PC-9 (cell line): ENCODE data around the gene SYNJ2. TPM values are rescaled to one million over a fixed set of nuclear protein-coding genes. Genes with fewer than 3 reads are reported as not detected.

Experiments used
- BruUV-seq: library from RNA; stranded (reverse); fragments of 400-500 nt; replicated peaks from 2 replicates; lab custom pipeline; 2021; lab: Mats Ljungman, UMichigan
- CTCF ChIA-PET: fragments of 300-600 bp; sonication (Branson Sonifier 250); formaldehyde crosslinking; loops from one replicate; lab custom pipeline; 2022; ENCODE audit warnings: antibody characterized with exemption; lab: Charles Lee
- POLR2A ChIA-PET: fragments of 300-600 bp; sonication (Branson Sonifier 250); formaldehyde crosslinking; loops from one replicate; lab custom pipeline; 2022; ENCODE audit warnings: antibody characterized with exemption; ENCODE audit not compliant: unreplicated experiment; lab: Charles Lee
- DNase-seq, 2 experiments: peaks; one replicate each; pipeline versions ENCODE4 v3.0.0 to v3.0.0-alpha.2; 2015 to 2022; ENCODE audit warnings: mixed read lengths in 1 of 2
- H2AFZ ChIP-seq: fragments of 200-600 bp; sonication (generic); 2 replicates; pipeline ENCODE4 v1.8.1; 2017; ENCODE audit warnings: antibody characterized with exemption
- H3F3A ChIP-seq: fragments of 200-600 bp; sonication (generic); 2 replicates; pipeline ENCODE4 v1.8.1; 2017; ENCODE audit warnings: antibody characterized with exemption, mild to moderate bottlenecking, low read depth; ENCODE audit not compliant: insufficient read depth
- H3K27ac ChIP-seq: fragments of 200-600 bp; sonication (generic); 2 replicates; pipeline ENCODE4 v1.6.1; 2016; ENCODE audit warnings: mixed run types
- H3K27me3 ChIP-seq: fragments of 200-600 bp; sonication (generic); 2 replicates; pipeline ENCODE4 v1.6.1; 2016; ENCODE audit warnings: low read depth, mixed run types; ENCODE audit not compliant: insufficient read depth
- H3K36me3 ChIP-seq: fragments of 200-600 bp; sonication (generic); 2 replicates; pipeline ENCODE4 v1.6.1; 2016; ENCODE audit warnings: low read depth, mixed run types
- H3K4me1 ChIP-seq: fragments of 200-600 bp; sonication (generic); replicated peaks from 2 replicates; pipeline ENCODE4 v1.6.1; 2016; ENCODE audit warnings: mixed run types; ENCODE audit not compliant: insufficient read depth
- H3K4me2 ChIP-seq: fragments of 200-600 bp; sonication (generic); 2 replicates; pipeline ENCODE4 v1.6.1; 2017; ENCODE audit warnings: mixed run types
- H3K4me3 ChIP-seq: fragments of 200-600 bp; sonication (generic); 2 replicates; pipeline ENCODE4 v1.6.1; 2016; ENCODE audit warnings: mixed run types
- H3K79me2 ChIP-seq: fragments of 200-600 bp; sonication (generic); 2 replicates; pipeline ENCODE4 v1.6.1; 2017; ENCODE audit warnings: low read depth, mixed run types
- H3K9me2 ChIP-seq: fragments of 200-600 bp; sonication (generic); 2 replicates; pipeline ENCODE4 v1.8.1; 2017; ENCODE audit warnings: mild to moderate bottlenecking; ENCODE audit not compliant: insufficient read depth
- H3K9me3 ChIP-seq: fragments of 200-600 bp; sonication (generic); 2 replicates; pipeline ENCODE4 v1.8.1; 2016; ENCODE audit warnings: low read depth; ENCODE audit not compliant: insufficient read depth
- H4K20me1 ChIP-seq: fragments of 200-600 bp; sonication (generic); 2 replicates; pipeline ENCODE4 v1.8.1; 2017; ENCODE audit not compliant: insufficient read depth
- EZH2 ChIP-seq: fragments of 200-600 bp; sonication (generic); IDR thresholded peaks from 2 replicates; pipeline ENCODE4 v1.8.0; 2017; ENCODE audit warnings: antibody characterized with exemption, low read depth
- intact Hi-C: fragments of 100-400 bp; cut with micrococcal nuclease; formaldehyde crosslinking; loops from one replicate; pipeline ENCODE4 v1.10.0; 2022; ENCODE audit not compliant: unreplicated experiment
- total RNA-seq: library from RNA; stranded (reverse); gene quantifications from 2 replicates; pipeline ENCODE4 v1.2.3, GENCODE V29; 2021
- TF ChIP-seq, protein P1 (sequence below): fragments of 200-600 bp; sonication (generic); conservative IDR thresholded peaks from 2 replicates; pipeline ENCODE4 v1.6.1; 2017; ENCODE audit warnings: mixed run types, antibody characterized with exemption, mild to moderate bottlenecking, moderate library complexity

SYNJ2 gene
- total RNA-seq, 1 experiment from 2014 or later: 30.3 TPM

DNA sequence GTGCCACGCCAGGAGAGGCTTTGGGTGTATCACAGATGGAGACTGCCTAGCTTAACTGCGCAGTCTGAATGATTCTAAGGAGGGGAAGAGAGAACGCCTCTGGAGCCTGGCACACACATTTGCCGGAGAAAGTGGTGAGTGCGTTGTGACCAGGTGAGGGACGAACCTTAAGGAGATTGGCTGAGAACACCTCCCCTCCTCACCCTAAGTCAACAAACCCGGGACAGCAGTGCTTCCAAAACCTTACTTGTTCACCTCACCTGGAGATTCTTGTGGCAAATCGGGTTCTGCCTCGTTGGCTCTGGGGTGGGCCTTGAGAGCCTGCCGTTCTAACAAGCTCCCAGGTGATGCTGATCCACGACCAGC, 9.4 kb downstream of the SYNJ2 start:
- no peak for DNase-seq
- no TSS peak for BruUV-seq
- Histone ChIP-seq H3K79me2 (peaks cover 95% of the 10 kb centered on the region), H3K4me1 (peaks cover 59% of the 10 kb centered on the region), H3K4me2 (no peak overlapping the region), H4K20me1 (peaks cover 29% of the 10 kb centered on the region), H3F3A (peaks cover 15% of the 10 kb centered on the region), H3K9me3 (no peaks in the 10 kb centered on the region), H3K27ac (no peak overlapping the region), H3K9me2 (no peaks in the 10 kb centered on the region), H2AFZ (no peak overlapping the region), H3K36me3 (no peaks in the 10 kb centered on the region), H3K27me3 (no peaks in the 10 kb centered on the region), H3K4me3 (no peak overlapping the region)
- TF ChIP-seq, protein P1, sequence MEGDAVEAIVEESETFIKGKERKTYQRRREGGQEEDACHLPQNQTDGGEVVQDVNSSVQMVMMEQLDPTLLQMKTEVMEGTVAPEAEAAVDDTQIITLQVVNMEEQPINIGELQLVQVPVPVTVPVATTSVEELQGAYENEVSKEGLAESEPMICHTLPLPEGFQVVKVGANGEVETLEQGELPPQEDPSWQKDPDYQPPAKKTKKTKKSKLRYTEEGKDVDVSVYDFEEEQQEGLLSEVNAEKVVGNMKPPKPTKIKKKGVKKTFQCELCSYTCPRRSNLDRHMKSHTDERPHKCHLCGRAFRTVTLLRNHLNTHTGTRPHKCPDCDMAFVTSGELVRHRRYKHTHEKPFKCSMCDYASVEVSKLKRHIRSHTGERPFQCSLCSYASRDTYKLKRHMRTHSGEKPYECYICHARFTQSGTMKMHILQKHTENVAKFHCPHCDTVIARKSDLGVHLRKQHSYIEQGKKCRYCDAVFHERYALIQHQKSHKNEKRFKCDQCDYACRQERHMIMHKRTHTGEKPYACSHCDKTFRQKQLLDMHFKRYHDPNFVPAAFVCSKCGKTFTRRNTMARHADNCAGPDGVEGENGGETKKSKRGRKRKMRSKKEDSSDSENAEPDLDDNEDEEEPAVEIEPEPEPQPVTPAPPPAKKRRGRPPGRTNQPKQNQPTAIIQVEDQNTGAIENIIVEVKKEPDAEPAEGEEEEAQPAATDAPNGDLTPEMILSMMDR: no peak
- no peak for TF ChIP-seq EZH2
- CTCF ChIA-PET: no interaction called here
- intact Hi-C loops: no loop called here
- POLR2A ChIA-PET: no interaction called here

DNA sequence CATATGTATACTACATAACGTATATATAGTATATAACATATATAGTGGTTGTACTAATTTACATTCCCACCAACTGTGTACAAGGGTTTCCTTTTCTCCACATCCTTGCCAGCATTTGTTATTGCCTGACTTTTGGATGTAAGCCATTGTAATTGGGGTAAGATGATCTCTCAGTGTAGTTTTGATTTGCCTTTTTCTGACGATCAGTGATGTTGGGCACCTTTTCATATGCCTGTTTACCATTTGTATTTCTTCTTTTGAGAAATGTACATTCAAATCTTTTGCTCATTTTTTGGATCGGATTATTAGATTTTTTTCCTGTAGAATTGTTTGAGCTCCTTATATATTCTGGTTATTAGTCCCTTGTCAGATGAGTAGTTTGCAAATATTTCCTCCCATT, 11.4 kb downstream of the SYNJ2 start:
- DNase-seq: no peak
- no peaks in the 10 kb centered on the region for H3K9me2 ChIP-seq
- no peaks in the 10 kb centered on the region for H3K36me3 ChIP-seq
- TF ChIP-seq, protein P1: no peak
- no peak for TF ChIP-seq EZH2
- H2AFZ ChIP-seq: no peak overlapping the region
- no peaks in the 10 kb centered on the region for H3K27me3 ChIP-seq
- H3K4me2 ChIP-seq: no peak overlapping the region
- no peak overlapping the region for H3K27ac ChIP-seq
- H3K4me1 ChIP-seq: peaks cover 44% of the 10 kb centered on the region
- intact Hi-C loops: no loop called here
- H3F3A ChIP-seq: peaks cover 5% of the 10 kb centered on the region; the same call in 1 of the 2 replicates
- H3K79me2 ChIP-seq: peaks cover 92% of the 10 kb centered on the region
- ChIA-PET CTCF (no interaction called here), POLR2A (interaction anchor here (0.7 kb wide), 1 partner anchor 38 kb away, joined by 7 read pairs; no protein-coding TSS in a partner anchor)
- H4K20me1 ChIP-seq: peaks cover 29% of the 10 kb centered on the region
- no peak overlapping the region for H3K4me3 ChIP-seq
- BruUV-seq: no TSS peak
- H3K9me3 ChIP-seq: no peaks in the 10 kb centered on the region

DNA sequence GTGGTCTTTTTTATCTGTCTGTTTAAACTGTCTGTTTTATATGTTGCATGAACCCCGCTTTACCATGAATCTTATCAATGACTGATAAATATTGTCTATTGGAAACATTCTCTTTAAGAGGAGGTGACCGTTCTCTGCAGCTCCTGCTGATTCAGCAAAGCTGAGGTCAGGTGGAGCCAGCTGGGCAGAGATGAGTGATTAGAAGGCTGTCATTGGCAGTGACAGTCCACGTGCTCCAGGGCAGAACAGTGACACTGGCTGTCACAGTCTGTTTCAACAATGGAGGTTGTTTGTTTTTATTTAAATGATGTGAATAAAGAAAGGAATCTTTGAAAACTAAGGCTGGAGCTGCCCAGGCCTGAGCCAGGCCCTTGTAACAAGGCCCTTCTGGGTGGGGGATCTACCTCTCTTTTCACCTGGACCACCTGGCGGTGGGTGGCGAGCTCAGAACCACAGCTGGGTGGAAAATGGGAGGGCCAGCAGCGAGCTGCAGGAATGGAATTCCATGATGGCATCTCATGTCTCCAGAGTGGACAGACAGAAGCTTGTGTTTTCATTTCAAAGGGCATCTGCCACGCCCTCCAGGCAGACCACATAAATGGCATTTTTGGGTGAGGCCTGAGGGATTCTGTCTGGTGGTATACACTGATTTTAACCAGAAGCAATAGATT, 12.6 kb downstream of the SYNJ2 start:
- TF ChIP-seq, protein P1: no peak
- TF ChIP-seq EZH2: no peak
- no peaks in the 10 kb centered on the region for H3K27me3 ChIP-seq
- BruUV-seq: no TSS peak
- peaks cover 5% of the 10 kb centered on the region; the same call in 1 of the 2 replicates for H3F3A ChIP-seq
- no peak overlapping the region for H3K27ac ChIP-seq
- CTCF ChIA-PET: no interaction called here
- no peaks in the 10 kb centered on the region for H3K9me3 ChIP-seq
- intact Hi-C loops: no loop called here
- POLR2A ChIA-PET: no interaction called here
- no peaks in the 10 kb centered on the region for H3K9me2 ChIP-seq
- H3K4me3 ChIP-seq: no peak overlapping the region
- H3K79me2 ChIP-seq: peaks cover 92% of the 10 kb centered on the region
- peaks cover 21% of the 10 kb centered on the region for H4K20me1 ChIP-seq
- peak in 1 of 2 experiments; percentile 32 for DNase-seq
- H2AFZ ChIP-seq: no peak overlapping the region
- peaks cover 33% of the 10 kb centered on the region for H3K4me1 ChIP-seq
- no peak overlapping the region; the same call in 1 of the 2 replicates for H3K4me2 ChIP-seq
- H3K36me3 ChIP-seq: no peaks in the 10 kb centered on the region
